ENCODE data around the gene RGS7. TPM values are rescaled to one million over a fixed set of nuclear protein-coding genes. Genes with fewer than 3 reads are reported as not detected.
"Not testable (repeated sequence)": the region's sequence is repeated elsewhere in the genome, so short reads cannot be mapped to it uniquely, and the experiment has no call there.

Gene RGS7
- total RNA-seq, 2 donors from 2014 or later = not detected

- ATAC-seq (no peak), DNase-seq (no peak)
- intact Hi-C loops (cut with DNase I) = no loop called here
These were observed 311.3 kb downstream of the RGS7 start for GRCh38 chr1:241045659-241046058.

- ATAC-seq (no peak), DNase-seq (no peak)
- intact Hi-C loops (cut with DNase I) = no loop called here
These were observed 322.6 kb downstream of the RGS7 start for GRCh38 chr1:241034203-241034936.

- intact Hi-C loops (cut with DNase I) = no loop called here
- DNase-seq = no peak
- ATAC-seq = no peak
These were observed 332.2 kb downstream of the RGS7 start for GRCh38 chr1:241024834-241025233.

- no peak for DNase-seq
- intact Hi-C loops (cut with DNase I) = no loop called here
- no peak for ATAC-seq
These were observed 334.6 kb downstream of the RGS7 start for GRCh38 chr1:241022366-241022765.

- ATAC-seq = no peak
- DNase-seq = no peak
- intact Hi-C loops (cut with DNase I) = no loop called here
These were observed 335.9 kb downstream of the RGS7 start for GRCh38 chr1:241020851-241021697.

GRCh38 chr1:241012708-241013340 lies 344.2 kb downstream of the RGS7 start:
- intact Hi-C loops (cut with DNase I) = no loop called here
- no peak for ATAC-seq

GRCh38 chr1:241007668-241008067 lies 349.3 kb downstream of the RGS7 start:
- no peak for DNase-seq
- ATAC-seq = no peak
- intact Hi-C loops (cut with DNase I) = no loop called here

More at GRCh38 chr1:241012708-241013340, 344.2 kb downstream of the RGS7 start:
- DNase-seq = no peak

GRCh38 chr1:240999826-241000225 lies 357.2 kb downstream of the RGS7 start:
- intact Hi-C loops (cut with DNase I) = no loop called here
- DNase-seq (no peak), ATAC-seq (no peak)

- ATAC-seq (no peak), DNase-seq (no peak)
- intact Hi-C loops (cut with DNase I) = no loop called here
These were observed 358.5 kb downstream of the RGS7 start for GRCh38 chr1:240998441-240999015.

- no peak for ATAC-seq
- DNase-seq = no peak
- intact Hi-C loops (cut with DNase I) = no loop called here
These were observed 359.0 kb downstream of the RGS7 start for GRCh38 chr1:240998024-240998423.

GRCh38 chr1:240993004-240993403 lies 364.0 kb downstream of the RGS7 start:
- intact Hi-C loops (cut with DNase I) = no loop called here
- ATAC-seq (no peak), DNase-seq (no peak)

- ATAC-seq = no peak
- DNase-seq = no peak
- intact Hi-C loops (cut with DNase I) = no loop called here
These were observed 365.8 kb downstream of the RGS7 start for GRCh38 chr1:240991230-240991629.

GRCh38 chr1:240987928-240988327 lies 369.1 kb downstream of the RGS7 start:
- intact Hi-C loops (cut with DNase I) = no loop called here
- DNase-seq (no peak), ATAC-seq (no peak)

- no peak for DNase-seq
- intact Hi-C loops (cut with DNase I) = no loop called here
- ATAC-seq = no peak
These were observed 371.9 kb downstream of the RGS7 start for GRCh38 chr1:240985081-240985480.

- ATAC-seq (no peak), DNase-seq (no peak)
- intact Hi-C loops (cut with DNase I) = no loop called here
These were observed 376.7 kb downstream of the RGS7 start for GRCh38 chr1:240980342-240980741.

GRCh38 chr1:240976685-240977084 lies 380.3 kb downstream of the RGS7 start:
- intact Hi-C loops (cut with DNase I) = no loop called here
- ATAC-seq (no peak), DNase-seq (no peak)

GRCh38 chr1:240973875-240974274 lies 383.1 kb downstream of the RGS7 start:
- intact Hi-C loops (cut with DNase I) = no loop called here
- no peak for ATAC-seq
- no peak for DNase-seq

- intact Hi-C loops (cut with DNase I); DNase-seq; ATAC-seq: not testable (repeated sequence)
These were observed 384.9 kb downstream of the RGS7 start for GRCh38 chr1:240972059-240972458.

GRCh38 chr1:240970253-240970652 lies 386.8 kb downstream of the RGS7 start:
- DNase-seq (no peak), ATAC-seq (no peak)
- intact Hi-C loops (cut with DNase I) = no loop called here

GRCh38 chr1:240968864-240969263 lies 388.1 kb downstream of the RGS7 start:
- no peak for ATAC-seq
- DNase-seq = no peak
- intact Hi-C loops (cut with DNase I) = no loop called here

All from left cardiac atrium (tissue), 4 donors.